ENCODE results near the gene RTEL1.

DNA sequence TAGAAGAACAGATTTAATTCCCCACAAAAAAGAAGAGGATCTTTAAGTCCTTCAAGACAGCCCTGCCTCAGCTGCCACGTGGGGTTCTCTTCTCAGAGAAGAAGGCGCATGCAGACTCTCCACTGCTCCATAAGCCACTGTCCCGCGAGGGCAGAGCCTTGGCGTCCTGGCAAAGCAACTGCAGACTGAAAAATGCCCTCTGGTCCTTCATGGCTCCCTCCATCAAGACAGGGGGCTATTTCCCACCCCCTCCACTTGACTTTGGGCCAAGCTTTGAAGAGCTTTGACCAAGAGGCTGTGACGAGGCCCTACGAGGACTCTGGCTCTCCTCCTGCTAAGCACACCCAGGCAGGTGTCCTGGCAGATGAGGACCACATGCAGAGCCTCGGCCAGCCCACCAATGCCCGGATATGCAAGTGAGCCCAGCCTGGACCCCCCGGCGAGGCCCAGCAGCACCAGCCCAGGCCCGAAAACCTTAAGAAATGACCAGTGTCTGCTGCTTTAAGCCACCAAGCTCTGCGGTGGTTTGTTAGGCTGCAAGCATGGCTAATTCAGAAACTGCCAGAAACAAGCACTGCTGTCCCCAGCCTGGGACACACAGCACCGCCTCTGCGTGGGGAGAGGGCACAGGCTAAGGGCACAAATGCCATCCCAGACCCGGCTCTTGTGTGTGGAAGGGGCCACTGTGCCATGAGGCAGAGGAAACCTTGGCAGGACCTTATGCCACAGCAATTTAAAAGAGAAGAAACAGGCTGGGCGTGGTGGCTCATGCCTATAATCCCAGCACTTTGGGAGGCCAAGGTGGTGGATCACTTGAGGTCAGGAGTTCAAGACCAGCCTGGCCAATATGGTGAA is 47.3 kb upstream of the RTEL1 start:
- no peak for TF ChIP-seq POLR2AphosphoS5 (IDR thresholded peaks at IDR 0.05)
- TF ChIP-seq, protein P1, sequence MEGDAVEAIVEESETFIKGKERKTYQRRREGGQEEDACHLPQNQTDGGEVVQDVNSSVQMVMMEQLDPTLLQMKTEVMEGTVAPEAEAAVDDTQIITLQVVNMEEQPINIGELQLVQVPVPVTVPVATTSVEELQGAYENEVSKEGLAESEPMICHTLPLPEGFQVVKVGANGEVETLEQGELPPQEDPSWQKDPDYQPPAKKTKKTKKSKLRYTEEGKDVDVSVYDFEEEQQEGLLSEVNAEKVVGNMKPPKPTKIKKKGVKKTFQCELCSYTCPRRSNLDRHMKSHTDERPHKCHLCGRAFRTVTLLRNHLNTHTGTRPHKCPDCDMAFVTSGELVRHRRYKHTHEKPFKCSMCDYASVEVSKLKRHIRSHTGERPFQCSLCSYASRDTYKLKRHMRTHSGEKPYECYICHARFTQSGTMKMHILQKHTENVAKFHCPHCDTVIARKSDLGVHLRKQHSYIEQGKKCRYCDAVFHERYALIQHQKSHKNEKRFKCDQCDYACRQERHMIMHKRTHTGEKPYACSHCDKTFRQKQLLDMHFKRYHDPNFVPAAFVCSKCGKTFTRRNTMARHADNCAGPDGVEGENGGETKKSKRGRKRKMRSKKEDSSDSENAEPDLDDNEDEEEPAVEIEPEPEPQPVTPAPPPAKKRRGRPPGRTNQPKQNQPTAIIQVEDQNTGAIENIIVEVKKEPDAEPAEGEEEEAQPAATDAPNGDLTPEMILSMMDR (IDR thresholded peaks at IDR 0.05), result no peak
